ENCODE results near the gene SLC25A31. TPM values are rescaled to one million over a fixed set of nuclear protein-coding genes. Genes with fewer than 3 reads are reported as not detected.

The SLC25A31 gene
- total RNA-seq, 1 donor from 2014 or later: not detected

DNA sequence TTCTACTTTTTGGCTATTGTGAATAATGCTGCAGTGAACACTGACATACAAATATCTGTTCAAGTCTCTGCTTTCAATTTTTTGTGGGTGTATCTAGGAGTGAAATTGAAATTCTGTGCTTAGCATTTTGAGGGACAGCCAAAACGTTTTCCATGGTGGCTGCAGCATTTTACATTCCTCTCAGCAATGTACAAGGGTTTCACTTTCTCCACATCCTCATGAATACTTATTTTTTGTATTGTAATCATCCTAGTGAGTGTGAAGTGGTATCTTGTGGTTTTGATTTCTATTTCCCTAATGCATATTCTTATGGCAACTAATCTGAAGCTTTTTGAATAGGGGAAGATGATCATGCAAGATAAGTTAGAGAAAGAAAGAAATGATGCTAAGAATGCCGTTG lies 92.2 kb downstream of the SLC25A31 start:
- Histone ChIP-seq H3K27ac (no peak overlapping the region), H3K9me3 (no peaks in the 10 kb centered on the region), H3K27me3 (ENCODE audit: low read depth) (no peaks in the 10 kb centered on the region), H3K4me3 (no peak overlapping the region), H3K4me1 (no peaks in the 10 kb centered on the region), H3K36me3 (no peaks in the 10 kb centered on the region)
- no peak for DNase-seq
- TF ChIP-seq, protein P1, sequence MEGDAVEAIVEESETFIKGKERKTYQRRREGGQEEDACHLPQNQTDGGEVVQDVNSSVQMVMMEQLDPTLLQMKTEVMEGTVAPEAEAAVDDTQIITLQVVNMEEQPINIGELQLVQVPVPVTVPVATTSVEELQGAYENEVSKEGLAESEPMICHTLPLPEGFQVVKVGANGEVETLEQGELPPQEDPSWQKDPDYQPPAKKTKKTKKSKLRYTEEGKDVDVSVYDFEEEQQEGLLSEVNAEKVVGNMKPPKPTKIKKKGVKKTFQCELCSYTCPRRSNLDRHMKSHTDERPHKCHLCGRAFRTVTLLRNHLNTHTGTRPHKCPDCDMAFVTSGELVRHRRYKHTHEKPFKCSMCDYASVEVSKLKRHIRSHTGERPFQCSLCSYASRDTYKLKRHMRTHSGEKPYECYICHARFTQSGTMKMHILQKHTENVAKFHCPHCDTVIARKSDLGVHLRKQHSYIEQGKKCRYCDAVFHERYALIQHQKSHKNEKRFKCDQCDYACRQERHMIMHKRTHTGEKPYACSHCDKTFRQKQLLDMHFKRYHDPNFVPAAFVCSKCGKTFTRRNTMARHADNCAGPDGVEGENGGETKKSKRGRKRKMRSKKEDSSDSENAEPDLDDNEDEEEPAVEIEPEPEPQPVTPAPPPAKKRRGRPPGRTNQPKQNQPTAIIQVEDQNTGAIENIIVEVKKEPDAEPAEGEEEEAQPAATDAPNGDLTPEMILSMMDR (IDR thresholded peaks at IDR 0.05): no peak
- no peak for ATAC-seq
- intact Hi-C loops (cut with DNase I): no loop called here

Other genes with a start within 250 kb of the SLC25A31 start
- gene INTU, start 97.4 kb upstream of the SLC25A31 start, total RNA-seq: 11.1 TPM
- gene HSPA4L, start 51.9 kb downstream of the SLC25A31 start, total RNA-seq: 3.0 TPM
- 2.0 TPM for gene PLK4, start 150.5 kb downstream of the SLC25A31 start, total RNA-seq
- 20.9 TPM for gene MFSD8, start 234.8 kb downstream of the SLC25A31 start, total RNA-seq
- 12.6 TPM for gene ABHD18, start 235.0 kb downstream of the SLC25A31 start, total RNA-seq

Measured in lower lobe of right lung (tissue), 2 donors.